ENCODE results near the gene ATP6V1G3.

DNA sequence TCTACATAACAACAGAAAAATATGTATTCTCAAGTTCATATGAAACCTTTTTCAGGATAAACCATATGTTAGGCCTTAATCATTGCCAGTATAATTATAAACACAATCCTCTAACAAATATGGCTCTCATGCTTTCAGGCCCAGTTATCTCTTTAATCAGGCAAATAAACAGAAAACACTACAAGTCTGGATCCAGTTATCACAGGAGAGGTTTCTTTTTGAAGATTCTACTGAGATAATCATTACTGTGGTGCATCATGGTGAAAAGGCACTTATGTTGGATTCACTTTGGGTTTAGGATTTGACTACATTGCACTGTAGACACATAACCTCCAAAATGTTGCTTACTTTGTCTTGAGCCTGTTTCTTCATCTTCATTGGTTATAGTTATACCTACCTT lies 8.4 kb upstream of the ATP6V1G3 start:
- no peak for TF ChIP-seq EZH2phosphoT487 (IDR thresholded peaks at IDR 0.05)
- TF ChIP-seq, protein P1, sequence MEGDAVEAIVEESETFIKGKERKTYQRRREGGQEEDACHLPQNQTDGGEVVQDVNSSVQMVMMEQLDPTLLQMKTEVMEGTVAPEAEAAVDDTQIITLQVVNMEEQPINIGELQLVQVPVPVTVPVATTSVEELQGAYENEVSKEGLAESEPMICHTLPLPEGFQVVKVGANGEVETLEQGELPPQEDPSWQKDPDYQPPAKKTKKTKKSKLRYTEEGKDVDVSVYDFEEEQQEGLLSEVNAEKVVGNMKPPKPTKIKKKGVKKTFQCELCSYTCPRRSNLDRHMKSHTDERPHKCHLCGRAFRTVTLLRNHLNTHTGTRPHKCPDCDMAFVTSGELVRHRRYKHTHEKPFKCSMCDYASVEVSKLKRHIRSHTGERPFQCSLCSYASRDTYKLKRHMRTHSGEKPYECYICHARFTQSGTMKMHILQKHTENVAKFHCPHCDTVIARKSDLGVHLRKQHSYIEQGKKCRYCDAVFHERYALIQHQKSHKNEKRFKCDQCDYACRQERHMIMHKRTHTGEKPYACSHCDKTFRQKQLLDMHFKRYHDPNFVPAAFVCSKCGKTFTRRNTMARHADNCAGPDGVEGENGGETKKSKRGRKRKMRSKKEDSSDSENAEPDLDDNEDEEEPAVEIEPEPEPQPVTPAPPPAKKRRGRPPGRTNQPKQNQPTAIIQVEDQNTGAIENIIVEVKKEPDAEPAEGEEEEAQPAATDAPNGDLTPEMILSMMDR (IDR thresholded peaks at IDR 0.05): no peak
- no peak for TF ChIP-seq EZH2 (IDR thresholded peaks at IDR 0.05)
